Esophagus muscularis mucosa (tissue), 4 donors: Measurements from ENCODE around the gene HNRNPF. TPM values are rescaled to one million over a fixed set of nuclear protein-coding genes. Genes with fewer than 3 reads are reported as not detected.
"Not testable (repeated sequence)": the region's sequence is repeated elsewhere in the genome, so short reads cannot be mapped to it uniquely, and the experiment has no call there.

ENCODE experiments used
- DNase-seq: peaks from one replicate; pipeline ENCODE4 v3.0.0-alpha.2; 2017; ENCODE audit errors: extremely low spot score
- H3K27ac ChIP-seq, 4 donors: fragments of 200-600 bp; sonication (generic); replicated peaks in 1 of 4; 1 replicate in 3 of 4; 2 replicates in 1 of 4; pipeline ENCODE4 v1.5.1; 2016 to 2019; ENCODE audit warnings: mild to moderate bottlenecking in 1 of 4
- H3K27me3 ChIP-seq, 4 donors: fragments of 200-600 bp; sonication (generic); one replicate each; pipeline versions ENCODE4 v1.5.1 to v1.6.0; 2016 to 2019
- H3K36me3 ChIP-seq, 4 donors: fragments of 200-600 bp; sonication (generic); one replicate each; pipeline ENCODE4 v1.5.1; 2016 to 2019
- H3K4me1 ChIP-seq, 4 donors: fragments of 200-600 bp; sonication (generic); one replicate each; pipeline ENCODE4 v1.5.1; 2016 to 2019
- H3K4me3 ChIP-seq, 4 donors: fragments of 200-600 bp; sonication (generic); 1 replicate in 2 of 4; 2 replicates in 2 of 4; pipeline ENCODE4 v1.5.1; 2016 to 2019; ENCODE audit warnings: mild to moderate bottlenecking in 4 of 4, moderate library complexity in 1 of 4
- H3K9me3 ChIP-seq, 4 donors: fragments of 200-600 bp; sonication (generic); 1 replicate in 3 of 4; 2 replicates in 1 of 4; pipeline ENCODE4 v1.5.1; 2016 to 2019
- EP300 ChIP-seq: sonication (generic); formaldehyde crosslinking; IDR thresholded peaks from one replicate; pipeline ENCODE4 v1.6.1; 2017; ENCODE audit warnings: antibody characterized with exemption
- POLR2A ChIP-seq: fragments of 450-650 bp; IDR thresholded peaks from one replicate; pipeline ENCODE4 v1.6.1; 2017; ENCODE audit warnings: antibody characterized with exemption, moderate library complexity, mild to moderate bottlenecking, low read depth
- POLR2AphosphoS5 ChIP-seq, 2 donors: sonication (generic); formaldehyde crosslinking; IDR thresholded peaks; one replicate each; pipeline ENCODE4 v1.6.1; 2017; ENCODE audit warnings: antibody characterized with exemption in 2 of 2
- WGBS: methylation state at CpG from one replicate; pipeline ENCODE4 v1.1.5; 2018; 5-methylcytosine and 5-hydroxymethylcytosine counted together
- intact Hi-C: fragments of 100-400 bp; cut with DNase I; formaldehyde crosslinking; loops from one replicate; pipeline ENCODE4 v1.15.1; 2023
- total RNA-seq, 4 donors: library from RNA; depleted of rRNA; stranded (reverse); fragments of >200 nt; gene quantifications; one replicate each; pipeline versions ENCODE4 v1.1.0 to v1.2.1, GENCODE V29; 2016
- TF ChIP-seq, protein P1 (sequence below), 3 experiments: fragments of 200-600 bp in 2 of 3; fragments of 450-650 bp in 1 of 3; sonication (generic) in 2 of 3; IDR thresholded peaks; one replicate each; pipeline ENCODE4 v1.5.1; 2017 to 2019; ENCODE audit warnings: antibody characterized with exemption in 3 of 3, mild to moderate bottlenecking in 2 of 3, moderate library complexity in 1 of 3

The HNRNPF gene
- total RNA-seq, 4 donors from 2014 or later: 113 to 243 (median 176) TPM

DNA sequence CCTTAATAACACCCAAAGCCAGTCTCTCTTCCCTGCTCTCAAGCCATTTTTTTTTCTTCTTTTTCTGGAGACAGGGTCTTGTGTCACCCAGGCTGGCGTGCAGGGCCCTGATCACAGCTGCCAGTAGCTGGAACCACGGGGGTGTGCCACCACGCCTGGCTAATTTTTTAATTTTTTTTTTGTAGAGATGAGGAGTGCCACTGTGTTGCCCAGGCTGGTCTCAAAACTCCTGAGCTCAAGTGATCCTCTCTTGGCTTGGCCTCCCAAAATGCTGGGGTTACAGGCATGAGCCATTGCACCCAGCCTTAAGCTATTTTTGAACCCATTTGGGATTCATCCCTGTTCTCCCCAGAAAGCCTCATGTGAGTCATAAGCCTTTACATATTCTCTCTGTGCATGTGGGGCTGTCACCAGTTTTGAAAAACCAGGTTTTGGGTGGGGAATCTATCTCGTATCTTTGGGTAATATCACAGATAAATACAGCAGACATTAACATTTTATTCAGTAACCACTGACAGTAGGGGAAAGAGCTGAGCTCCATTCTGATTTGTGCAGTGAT lies 43.4 kb upstream of the HNRNPF start:
- DNase-seq: no peak
- H3K27me3 ChIP-seq: no peaks in the 10 kb centered on the region
- peaks cover 13 to 23% (median 20%) of the 10 kb centered on the region in 4 donors for H3K4me1 ChIP-seq
- intact Hi-C loops: no loop called here
- peak overlapping the region in 2 of 4 donors; percentile 13 to 22 for H3K27ac ChIP-seq
- no peaks in the 10 kb centered on the region for H3K36me3 ChIP-seq
- no peak overlapping the region for H3K4me3 ChIP-seq
- TF ChIP-seq POLR2AphosphoS5 (IDR thresholded peaks at IDR 0.05) (no peak), POLR2A (no peak), EP300 (no peak)
- TF ChIP-seq, protein P1, sequence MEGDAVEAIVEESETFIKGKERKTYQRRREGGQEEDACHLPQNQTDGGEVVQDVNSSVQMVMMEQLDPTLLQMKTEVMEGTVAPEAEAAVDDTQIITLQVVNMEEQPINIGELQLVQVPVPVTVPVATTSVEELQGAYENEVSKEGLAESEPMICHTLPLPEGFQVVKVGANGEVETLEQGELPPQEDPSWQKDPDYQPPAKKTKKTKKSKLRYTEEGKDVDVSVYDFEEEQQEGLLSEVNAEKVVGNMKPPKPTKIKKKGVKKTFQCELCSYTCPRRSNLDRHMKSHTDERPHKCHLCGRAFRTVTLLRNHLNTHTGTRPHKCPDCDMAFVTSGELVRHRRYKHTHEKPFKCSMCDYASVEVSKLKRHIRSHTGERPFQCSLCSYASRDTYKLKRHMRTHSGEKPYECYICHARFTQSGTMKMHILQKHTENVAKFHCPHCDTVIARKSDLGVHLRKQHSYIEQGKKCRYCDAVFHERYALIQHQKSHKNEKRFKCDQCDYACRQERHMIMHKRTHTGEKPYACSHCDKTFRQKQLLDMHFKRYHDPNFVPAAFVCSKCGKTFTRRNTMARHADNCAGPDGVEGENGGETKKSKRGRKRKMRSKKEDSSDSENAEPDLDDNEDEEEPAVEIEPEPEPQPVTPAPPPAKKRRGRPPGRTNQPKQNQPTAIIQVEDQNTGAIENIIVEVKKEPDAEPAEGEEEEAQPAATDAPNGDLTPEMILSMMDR (IDR thresholded peaks at IDR 0.05): no peak
- WGBS: 73% methylated on average over 4 of the region's 4 CpGs
- H3K9me3 ChIP-seq: no peaks in the 10 kb centered on the region

DNA sequence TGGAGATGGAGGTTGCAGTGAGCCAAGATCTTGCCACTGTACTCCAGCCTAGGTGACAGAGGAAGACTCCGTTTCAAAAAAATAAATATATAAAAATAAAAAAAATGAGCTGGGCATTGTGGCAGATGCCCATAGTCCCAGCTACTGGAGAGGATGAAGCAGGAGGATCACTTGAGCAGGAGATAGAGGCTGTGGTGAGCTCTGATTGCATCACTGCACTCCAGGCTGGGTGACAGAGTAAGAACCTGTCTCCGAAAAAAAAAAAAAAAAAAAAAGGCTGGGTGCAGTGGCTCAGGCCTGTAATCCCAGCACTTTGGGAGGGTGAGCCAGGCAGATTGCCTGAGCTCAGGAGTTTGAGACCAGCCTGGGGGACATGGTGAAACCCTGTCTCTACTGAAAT lies 39.8 kb upstream of the HNRNPF start:
- 75% methylated on average over 2 of the region's 2 CpGs for WGBS
- no peaks in the 10 kb centered on the region for H3K9me3 ChIP-seq
- H3K27ac ChIP-seq: no peak overlapping the region
- no peak overlapping the region for H3K4me3 ChIP-seq
- no peaks in the 10 kb centered on the region for H3K4me1 ChIP-seq
- H3K27me3 ChIP-seq: no peaks in the 10 kb centered on the region
- H3K36me3 ChIP-seq: peaks cover 0 to 4% (median 3%) of the 10 kb centered on the region in 4 donors
- TF ChIP-seq, protein P1 (IDR thresholded peaks at IDR 0.05): no peak
- TF ChIP-seq POLR2A (no peak), EP300 (no peak), POLR2AphosphoS5 (IDR thresholded peaks at IDR 0.05) (no peak)
- intact Hi-C loops: no loop called here
- no peak for DNase-seq

DNA sequence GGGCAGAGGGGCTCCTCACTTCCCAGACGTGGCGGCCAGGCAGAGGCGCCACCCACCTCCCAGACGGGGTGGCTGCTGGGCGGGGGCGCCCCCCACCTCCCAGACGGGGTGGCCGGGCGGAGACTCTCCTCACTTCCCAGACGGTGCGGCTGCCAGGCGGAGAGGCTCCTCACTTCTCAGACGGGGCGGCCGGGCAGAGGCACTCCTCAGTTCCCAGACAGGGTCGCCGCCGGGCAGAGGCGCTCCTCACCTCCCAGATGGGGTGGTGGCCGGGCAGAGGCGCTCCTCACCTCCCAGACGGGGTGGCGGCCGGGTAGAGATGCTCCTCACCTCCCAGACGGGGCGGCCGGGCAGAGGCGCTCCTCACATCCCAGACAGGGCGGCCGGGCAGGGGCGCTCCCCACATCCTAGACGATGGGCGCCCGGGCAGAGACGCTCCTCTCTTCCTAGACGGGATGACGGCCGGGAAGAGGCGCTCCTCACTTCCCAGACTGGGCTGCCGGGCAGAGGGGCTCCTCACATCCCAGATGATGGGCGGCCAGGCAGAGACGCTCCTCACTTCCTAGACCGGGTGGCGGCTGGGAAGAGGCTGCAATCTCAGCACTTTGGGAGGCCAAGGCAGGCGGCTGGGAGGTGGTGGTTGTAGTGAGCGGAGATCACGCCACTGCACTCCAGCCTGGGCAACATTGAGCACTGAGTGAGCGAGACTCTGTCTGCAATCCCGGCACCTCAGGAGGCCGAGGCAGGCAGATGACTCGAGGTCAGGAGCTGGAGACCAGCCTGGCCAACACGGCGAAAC lies 37.4 kb upstream of the HNRNPF start:
- intact Hi-C loops, H3K4me3 ChIP-seq, H3K9me3 ChIP-seq, H3K27ac ChIP-seq, H3K36me3 ChIP-seq, DNase-seq, H3K27me3 ChIP-seq, H3K4me1 ChIP-seq: not testable (repeated sequence)
- 93% methylated on average over 37 of the region's 53 CpGs for WGBS

DNA sequence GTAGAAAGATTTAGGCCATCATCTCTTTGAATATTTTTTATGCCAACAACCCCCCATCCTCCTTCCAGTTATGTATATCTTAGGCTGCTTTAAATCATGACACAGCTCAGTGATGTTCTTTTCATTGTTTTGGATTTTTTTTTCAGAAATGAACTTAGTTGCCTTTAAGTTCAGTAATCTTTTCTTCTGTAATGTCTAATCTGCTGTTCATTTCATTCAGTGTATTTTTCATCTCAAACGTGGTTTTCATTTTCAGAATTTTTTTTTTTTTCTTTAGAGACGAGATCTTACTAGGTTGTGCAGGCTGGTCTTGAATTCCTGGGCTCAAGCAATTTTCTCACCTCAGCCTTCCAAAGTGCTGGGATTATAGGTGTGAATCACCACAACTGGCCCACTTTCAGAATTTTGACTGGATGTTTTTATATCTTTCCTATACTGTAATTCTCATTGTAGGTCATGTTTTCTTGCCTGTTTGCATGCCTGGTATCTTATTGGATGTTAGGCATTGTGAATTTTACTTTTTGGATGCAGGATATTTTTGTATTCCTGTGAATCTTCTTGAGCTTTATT lies 36.0 kb upstream of the HNRNPF start:
- no peak for DNase-seq
- TF ChIP-seq POLR2AphosphoS5 (IDR thresholded peaks at IDR 0.05) (no peak), EP300 (no peak), POLR2A (no peak)
- TF ChIP-seq, protein P1 (IDR thresholded peaks at IDR 0.05): no peak
- H3K36me3 ChIP-seq: peaks cover 0 to 4% (median 3%) of the 10 kb centered on the region in 4 donors
- H3K27ac ChIP-seq: no peak overlapping the region
- intact Hi-C loops: no loop called here
- 88% methylated on average over 2 of the region's 2 CpGs for WGBS
- no peaks in the 10 kb centered on the region for H3K4me1 ChIP-seq
- no peaks in the 10 kb centered on the region for H3K27me3 ChIP-seq
- no peaks in the 10 kb centered on the region for H3K9me3 ChIP-seq
- H3K4me3 ChIP-seq: no peak overlapping the region

DNA sequence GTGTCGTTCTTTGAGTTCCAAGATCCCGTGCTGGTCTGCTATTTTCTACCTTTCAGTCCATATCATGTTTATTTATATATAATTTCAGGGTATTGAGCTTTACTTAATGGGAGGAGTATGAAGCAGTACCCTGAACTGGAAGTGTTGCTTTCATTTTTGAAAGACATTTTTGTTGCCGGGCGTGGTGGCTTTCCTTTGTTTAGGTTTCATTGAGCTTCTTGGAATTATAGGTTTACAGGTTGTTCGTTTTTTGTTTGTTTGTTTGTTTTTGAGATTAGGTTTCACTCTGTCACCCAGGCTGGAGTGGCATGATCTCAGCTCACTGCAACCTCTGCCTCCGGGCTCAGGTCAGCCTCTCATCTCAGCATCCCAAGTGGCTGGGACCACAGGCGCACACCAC lies 35.3 kb upstream of the HNRNPF start:
- no peak for DNase-seq
- H3K36me3 ChIP-seq: peaks cover 0 to 4% (median 3%) of the 10 kb centered on the region in 4 donors
- WGBS: 92% methylated on average over 7 of the region's 7 CpGs
- TF ChIP-seq POLR2AphosphoS5 (IDR thresholded peaks at IDR 0.05): no peak
- TF ChIP-seq, protein P1 (IDR thresholded peaks at IDR 0.05): no peak
- TF ChIP-seq POLR2A: no peak
- TF ChIP-seq EP300: no peak
- no peaks in the 10 kb centered on the region for H3K4me1 ChIP-seq
- no peaks in the 10 kb centered on the region for H3K9me3 ChIP-seq
- no peak overlapping the region for H3K4me3 ChIP-seq
- intact Hi-C loops: no loop called here
- no peak overlapping the region for H3K27ac ChIP-seq
- H3K27me3 ChIP-seq: no peaks in the 10 kb centered on the region
